Fibroblast of pulmonary artery (primary cell): ENCODE data around the gene USP12.

Experiments
- DNase-seq: peaks from one replicate; pipeline ENCODE4 v3.0.0-alpha.2; 2010; ENCODE audit warnings: low read depth
- H3K4me3 ChIP-seq: replicated peaks from 2 replicates; pipeline ENCODE4 v1.5.1; 2011; ENCODE audit warnings: low read depth, mild to moderate bottlenecking, control low read depth, low read length, moderate library complexity
- TF ChIP-seq, protein P1 (sequence below): IDR thresholded peaks from 2 replicates; pipeline ENCODE4 v1.5.1; 2011; ENCODE audit warnings: mild to moderate bottlenecking, control low read depth, low read length, inconsistent platforms; ENCODE audit errors: missing control alignments

Gene USP12

DNA sequence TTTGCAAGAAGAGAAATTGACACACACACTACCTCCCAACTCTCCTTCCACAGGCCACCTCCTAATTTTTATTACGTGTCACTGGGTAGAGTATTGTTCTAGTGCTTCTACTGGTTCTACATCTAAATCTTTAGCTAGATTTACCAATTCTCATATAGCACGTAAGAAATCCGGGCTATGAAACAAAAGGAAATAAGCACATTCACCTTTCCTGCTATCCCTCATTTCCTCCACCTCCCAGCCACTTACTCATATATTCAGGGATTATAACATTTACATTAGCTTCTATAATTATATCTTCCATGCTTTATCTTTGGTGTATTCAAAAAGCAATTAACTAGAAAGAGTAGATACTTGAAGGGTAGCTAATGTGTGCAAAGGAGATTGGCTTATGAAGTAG is 39.7 kb downstream of the USP12 start:
- TF ChIP-seq, protein P1, sequence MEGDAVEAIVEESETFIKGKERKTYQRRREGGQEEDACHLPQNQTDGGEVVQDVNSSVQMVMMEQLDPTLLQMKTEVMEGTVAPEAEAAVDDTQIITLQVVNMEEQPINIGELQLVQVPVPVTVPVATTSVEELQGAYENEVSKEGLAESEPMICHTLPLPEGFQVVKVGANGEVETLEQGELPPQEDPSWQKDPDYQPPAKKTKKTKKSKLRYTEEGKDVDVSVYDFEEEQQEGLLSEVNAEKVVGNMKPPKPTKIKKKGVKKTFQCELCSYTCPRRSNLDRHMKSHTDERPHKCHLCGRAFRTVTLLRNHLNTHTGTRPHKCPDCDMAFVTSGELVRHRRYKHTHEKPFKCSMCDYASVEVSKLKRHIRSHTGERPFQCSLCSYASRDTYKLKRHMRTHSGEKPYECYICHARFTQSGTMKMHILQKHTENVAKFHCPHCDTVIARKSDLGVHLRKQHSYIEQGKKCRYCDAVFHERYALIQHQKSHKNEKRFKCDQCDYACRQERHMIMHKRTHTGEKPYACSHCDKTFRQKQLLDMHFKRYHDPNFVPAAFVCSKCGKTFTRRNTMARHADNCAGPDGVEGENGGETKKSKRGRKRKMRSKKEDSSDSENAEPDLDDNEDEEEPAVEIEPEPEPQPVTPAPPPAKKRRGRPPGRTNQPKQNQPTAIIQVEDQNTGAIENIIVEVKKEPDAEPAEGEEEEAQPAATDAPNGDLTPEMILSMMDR = no peak
- H3K4me3 ChIP-seq = no peak overlapping the region
- no peak for DNase-seq

DNA sequence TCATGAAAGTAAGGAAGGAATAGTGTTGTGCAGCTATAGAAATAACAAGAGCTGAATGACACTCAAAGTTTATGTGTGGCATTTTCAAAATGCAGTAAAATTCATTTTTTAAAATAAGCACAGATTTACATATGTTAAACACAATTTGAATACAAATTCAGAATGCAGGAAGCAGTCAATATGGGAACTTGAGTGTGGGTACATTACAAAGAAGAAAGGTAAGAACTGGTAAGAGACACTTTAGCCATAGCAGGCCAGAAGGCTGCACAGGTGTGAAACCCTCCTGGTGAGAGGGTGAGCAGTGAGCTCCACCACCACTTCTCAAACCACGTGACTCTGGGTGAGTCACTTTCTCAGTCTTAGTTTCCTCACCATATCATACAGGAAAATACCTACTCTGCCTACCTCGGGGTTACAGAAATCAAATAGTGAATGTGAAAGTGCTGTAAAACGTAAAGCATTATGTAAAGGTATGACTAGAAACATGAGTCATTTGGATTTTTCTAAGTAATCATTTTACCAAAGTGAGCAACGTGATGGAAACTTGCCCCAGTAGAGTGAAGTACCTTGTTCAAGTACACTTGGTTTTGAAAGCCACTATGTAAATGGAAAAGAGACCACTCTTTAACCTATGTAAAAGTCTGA is 40.5 kb downstream of the USP12 start:
- TF ChIP-seq, protein P1 = no peak
- no peak for DNase-seq
- H3K4me3 ChIP-seq = no peak overlapping the region

DNA sequence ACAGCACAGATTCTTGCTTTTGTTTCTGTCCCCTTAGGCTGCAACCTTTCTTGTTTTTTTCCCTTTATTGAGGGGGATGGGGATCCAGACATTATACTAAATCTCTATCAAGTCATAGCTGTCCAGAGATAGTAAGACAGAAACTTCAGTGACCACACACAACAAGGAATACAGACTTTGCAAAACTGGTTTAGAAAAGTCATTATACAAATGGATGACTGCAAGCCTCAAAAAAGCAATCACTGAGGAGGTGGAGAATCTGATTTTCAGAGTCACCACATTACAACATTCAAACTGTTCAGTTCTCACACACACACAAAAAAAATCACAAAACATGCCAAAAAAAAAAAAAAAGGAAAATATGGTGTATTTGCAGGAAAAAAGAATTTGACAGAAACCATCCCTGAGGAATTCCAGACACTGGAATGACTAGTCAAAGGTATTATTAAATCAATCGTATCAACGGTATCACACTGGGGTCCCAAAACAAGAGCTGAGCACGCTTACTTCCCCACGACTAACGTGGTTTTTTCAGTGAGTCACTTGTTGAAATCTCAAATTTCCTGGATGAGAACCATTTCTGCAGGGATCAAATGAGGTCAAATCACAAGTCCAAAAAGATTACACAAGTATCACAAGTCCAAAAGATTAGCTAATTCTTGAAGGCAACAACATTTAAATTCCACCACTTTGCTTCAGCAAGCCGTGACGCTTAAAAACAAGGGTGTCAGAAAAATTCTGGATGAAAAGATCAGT is 41.2 kb downstream of the USP12 start:
- no peak overlapping the region for H3K4me3 ChIP-seq
- peak; percentile 39 for DNase-seq
- TF ChIP-seq, protein P1 = no peak

DNA sequence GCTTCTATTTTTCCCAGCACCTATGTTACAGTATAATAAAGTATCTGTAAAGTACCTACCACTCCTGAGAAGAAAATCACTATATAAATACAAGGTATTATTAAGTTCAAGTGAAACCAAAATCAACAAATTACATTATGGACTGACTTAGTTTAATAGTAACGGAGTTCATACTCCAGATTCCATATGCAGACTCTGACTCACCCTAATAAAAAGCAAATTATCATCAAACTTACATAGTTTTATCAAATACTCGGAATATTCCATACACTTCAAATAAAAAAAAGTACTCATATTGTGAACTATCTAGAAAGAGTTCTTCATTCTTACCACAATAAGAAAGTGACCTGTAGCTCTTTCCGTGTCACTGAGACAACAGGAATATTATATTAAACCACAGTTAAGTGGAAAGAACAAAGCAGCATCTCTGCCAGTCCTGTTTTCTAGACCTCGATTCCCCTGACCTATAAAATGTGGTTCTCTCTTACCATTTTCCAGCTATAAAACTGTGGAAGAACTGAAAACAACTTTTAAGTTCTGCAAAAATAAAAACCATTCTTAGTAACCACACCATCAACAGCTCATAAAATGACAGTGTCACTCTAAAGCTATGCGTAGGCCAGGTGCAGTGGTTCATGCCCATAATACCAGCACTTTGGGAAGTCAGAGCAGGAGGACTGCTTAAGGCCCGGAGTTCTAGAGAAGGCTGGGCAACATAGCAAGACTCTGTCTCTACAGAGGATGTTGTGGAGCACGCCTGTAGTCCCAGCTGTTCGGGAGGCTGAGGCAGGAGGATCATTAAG is 42.6 kb downstream of the USP12 start:
- H3K4me3 ChIP-seq = no peak overlapping the region
- no peak for DNase-seq

DNA sequence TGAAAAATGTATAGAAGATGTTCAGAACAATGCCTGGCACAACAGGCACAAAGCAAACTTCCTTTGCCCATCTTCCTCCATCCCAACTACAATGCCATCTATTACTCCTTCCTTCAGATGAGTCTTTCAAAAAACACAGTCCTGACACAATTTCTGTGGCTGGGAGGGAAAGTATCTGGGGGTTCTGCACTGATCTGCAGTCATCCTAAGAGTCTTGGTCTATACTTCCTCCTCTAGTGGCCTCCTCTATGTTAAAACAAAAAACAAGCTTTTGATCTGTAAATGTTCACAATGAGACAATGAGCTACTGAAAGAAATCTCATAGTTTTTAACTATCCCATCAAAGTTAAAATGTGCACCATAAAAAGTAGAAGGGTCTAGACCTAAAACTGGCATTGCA is 44.8 kb downstream of the USP12 start:
- TF ChIP-seq, protein P1 = no peak
- H3K4me3 ChIP-seq = no peak overlapping the region
- no peak for DNase-seq

More for the DNA sequence above, 42.6 kb downstream of the USP12 start:
- TF ChIP-seq, protein P1 = no peak

DNA sequence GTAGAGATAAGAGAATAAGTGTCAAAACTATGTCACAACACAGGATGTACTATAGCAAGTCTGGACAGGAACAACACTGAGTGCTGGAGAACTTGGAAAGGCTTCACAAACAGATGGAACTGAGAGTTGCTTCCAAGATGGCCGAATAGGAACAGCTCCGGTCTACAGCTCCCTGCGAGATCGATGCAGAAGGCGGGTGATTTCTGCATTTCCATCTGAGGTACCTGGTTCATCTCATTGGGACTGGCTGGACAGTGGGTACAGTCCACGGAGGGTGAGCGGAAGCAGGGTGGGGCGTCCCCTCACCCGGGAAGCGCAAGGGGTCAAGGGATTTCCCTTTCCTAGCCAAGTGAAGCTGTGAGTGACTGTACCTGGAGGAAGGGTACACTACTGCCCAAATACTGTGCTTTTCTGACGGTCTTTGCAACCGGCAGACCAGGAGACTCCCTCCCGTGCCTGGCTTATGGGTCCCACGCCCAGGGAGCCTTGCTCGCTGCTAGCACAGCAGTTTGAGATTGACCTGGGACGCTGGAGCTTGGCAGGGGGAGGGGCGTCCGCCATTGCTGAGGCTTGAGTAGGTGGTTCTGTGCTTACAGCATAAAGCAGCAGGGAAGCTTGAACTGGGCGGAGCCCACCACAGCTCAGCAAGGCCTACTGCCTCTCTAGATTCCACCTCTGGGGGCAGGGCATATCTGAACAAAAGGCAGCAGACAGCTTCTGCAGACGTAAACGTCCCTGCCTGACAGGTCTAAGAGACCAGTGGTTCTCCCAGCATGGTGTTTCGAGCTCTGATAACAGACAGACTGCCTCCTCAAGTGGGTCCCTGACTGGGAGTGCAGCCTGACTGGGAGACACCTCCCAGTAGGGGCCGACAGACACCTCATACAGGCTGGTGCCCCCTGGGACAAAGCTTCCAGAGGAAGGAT is 46.0 kb downstream of the USP12 start:
- TF ChIP-seq, protein P1 = no peak
- no peak overlapping the region for H3K4me3 ChIP-seq
- DNase-seq = no peak
